Muscle layer of duodenum (tissue), 2 donors: ENCODE measurements around the gene CORO2A.

ENCODE experiments used
- H3K27ac ChIP-seq: one replicate; pipeline ENCODE4 v1.7.0; 2013; ENCODE audit warnings: mild to moderate bottlenecking, low read length
- H3K27me3 ChIP-seq: one replicate; pipeline ENCODE4 v1.7.0; 2013; ENCODE audit warnings: low read depth, mild to moderate bottlenecking, control low read depth, low read length
- H3K36me3 ChIP-seq, 2 donors: one replicate each; pipeline ENCODE4 v1.7.0; 2013; ENCODE audit warnings: low read length in 2 of 2, control low read depth in 1 of 2, mild to moderate bottlenecking in 1 of 2; ENCODE audit not compliant: insufficient read depth in 2 of 2, control insufficient read depth in 1 of 2
- H3K4me1 ChIP-seq, 2 donors: one replicate each; pipeline ENCODE4 v1.7.0; 2013; ENCODE audit warnings: low read length in 2 of 2, mild to moderate bottlenecking in 2 of 2, control low read depth in 1 of 2, moderate library complexity in 1 of 2; ENCODE audit not compliant: insufficient read depth in 2 of 2, control insufficient read depth in 1 of 2
- H3K4me3 ChIP-seq, 2 donors: one replicate each; pipeline ENCODE4 v1.7.0; 2013; ENCODE audit warnings: low read length in 2 of 2, low read depth in 1 of 2, mild to moderate bottlenecking in 1 of 2
- H3K9me3 ChIP-seq, 2 donors: one replicate each; pipeline ENCODE4 v1.7.0; 2013; ENCODE audit warnings: low read length in 2 of 2, control low read depth in 1 of 2, mild to moderate bottlenecking in 1 of 2; ENCODE audit not compliant: control insufficient read depth in 1 of 2
- donor health status: healthy.

CORO2A gene

DNA sequence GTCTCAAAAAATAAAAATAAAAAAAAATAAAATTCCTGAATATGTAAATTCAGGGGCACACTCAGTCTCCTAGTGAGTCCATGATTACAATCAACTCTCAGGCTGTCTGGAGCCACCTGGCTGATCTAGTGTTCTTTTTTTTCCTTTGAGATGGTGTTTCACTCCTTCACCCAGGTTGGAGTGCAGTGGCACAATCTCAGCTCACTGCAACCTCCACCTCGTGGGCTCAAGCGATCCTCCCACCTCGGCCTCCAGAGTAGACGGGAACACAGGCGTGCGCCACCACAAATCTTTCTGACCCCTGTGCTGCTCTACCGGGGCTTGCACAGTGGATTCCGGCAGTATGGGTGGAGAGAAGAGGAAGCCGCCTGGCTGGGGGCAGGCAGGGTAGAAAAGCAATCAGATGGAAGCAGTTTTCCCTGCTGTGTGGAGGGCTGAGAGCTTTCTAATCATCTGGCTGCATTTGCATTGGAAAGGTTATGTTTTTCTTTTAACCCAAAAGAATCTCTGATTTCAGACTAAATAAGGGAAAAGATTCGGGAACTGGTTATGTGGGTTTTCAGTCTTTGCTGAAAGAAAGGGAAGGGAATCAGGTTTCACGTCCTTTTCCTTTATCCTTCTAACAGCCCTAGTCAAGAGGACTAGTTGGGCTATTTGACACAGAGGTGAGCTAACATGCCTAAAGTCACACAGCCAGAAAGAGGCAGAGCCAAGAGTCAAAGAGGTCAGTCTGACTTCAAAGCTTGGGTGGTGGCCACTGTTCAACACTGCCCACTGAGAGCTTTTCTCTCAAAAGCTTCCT, 26.3 kb upstream of the CORO2A start:
- Histone ChIP-seq H3K36me3 (peaks cover 3 to 34% of the 10 kb centered on the region in 2 donors), H3K4me3 (no peak overlapping the region), H3K27me3 (no peaks in the 10 kb centered on the region), H3K27ac (no peak overlapping the region), H3K9me3 (no peaks in the 10 kb centered on the region), H3K4me1 (no peaks in the 10 kb centered on the region)

GRCh38 chr9:98217255-98217654, 24.8 kb upstream of the CORO2A start:
- H3K4me3 ChIP-seq = no peak overlapping the region
- H3K27me3 ChIP-seq = no peaks in the 10 kb centered on the region
- no peaks in the 10 kb centered on the region for H3K4me1 ChIP-seq
- H3K27ac ChIP-seq = no peak overlapping the region
- H3K36me3 ChIP-seq = peaks cover 3 to 43% of the 10 kb centered on the region in 2 donors
- no peaks in the 10 kb centered on the region for H3K9me3 ChIP-seq

- no peak overlapping the region for H3K27ac ChIP-seq
- peaks cover 3 to 43% of the 10 kb centered on the region in 2 donors for H3K36me3 ChIP-seq
- no peaks in the 10 kb centered on the region for H3K4me1 ChIP-seq
- H3K27me3 ChIP-seq = no peaks in the 10 kb centered on the region
- H3K9me3 ChIP-seq = no peaks in the 10 kb centered on the region
- no peak overlapping the region for H3K4me3 ChIP-seq
These were observed 24.0 kb upstream of the CORO2A start for GRCh38 chr9:98216391-98216790.

DNA sequence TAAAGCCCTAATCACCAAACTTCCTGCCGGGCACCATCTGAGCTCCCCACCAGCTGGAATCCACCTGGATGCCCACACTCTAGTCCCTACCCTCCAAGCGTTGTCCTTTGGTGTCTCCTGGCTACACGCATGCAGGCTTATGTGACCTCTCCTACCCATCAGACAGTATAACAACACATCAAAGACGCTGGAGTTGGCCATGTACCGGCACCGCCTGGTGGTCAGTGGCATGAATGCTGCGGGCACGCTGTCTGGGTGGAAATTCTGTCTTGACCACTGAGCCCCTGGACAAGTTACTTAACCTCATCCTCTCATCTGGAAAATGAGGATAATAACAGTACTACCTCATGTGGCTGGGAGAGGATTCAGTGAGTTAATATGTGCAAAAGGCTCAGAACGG, 23.4 kb upstream of the CORO2A start:
- H3K27me3 ChIP-seq = no peaks in the 10 kb centered on the region
- H3K4me1 ChIP-seq = no peaks in the 10 kb centered on the region
- H3K36me3 ChIP-seq = peaks cover 7 to 45% of the 10 kb centered on the region in 2 donors
- no peak overlapping the region for H3K4me3 ChIP-seq
- no peak overlapping the region for H3K27ac ChIP-seq
- no peaks in the 10 kb centered on the region for H3K9me3 ChIP-seq

- peaks cover 7 to 45% of the 10 kb centered on the region in 2 donors for H3K36me3 ChIP-seq
- H3K4me1 ChIP-seq = no peaks in the 10 kb centered on the region
- H3K27ac ChIP-seq = no peak overlapping the region
These were observed 22.8 kb upstream of the CORO2A start for GRCh38 chr9:98215271-98215670.

GRCh38 chr9:98214811-98215210, 22.4 kb upstream of the CORO2A start:
- no peaks in the 10 kb centered on the region for H3K27me3 ChIP-seq
- H3K9me3 ChIP-seq = no peaks in the 10 kb centered on the region
- H3K4me1 ChIP-seq = no peaks in the 10 kb centered on the region
- no peak overlapping the region for H3K4me3 ChIP-seq
- H3K27ac ChIP-seq = no peak overlapping the region
- H3K36me3 ChIP-seq = peaks cover 4 to 42% of the 10 kb centered on the region in 2 donors

More at GRCh38 chr9:98215271-98215670, 22.8 kb upstream of the CORO2A start:
- H3K27me3 ChIP-seq = no peaks in the 10 kb centered on the region
- no peak overlapping the region for H3K4me3 ChIP-seq
- no peaks in the 10 kb centered on the region for H3K9me3 ChIP-seq

GRCh38 chr9:98211260-98211659, 18.8 kb upstream of the CORO2A start:
- no peaks in the 10 kb centered on the region for H3K9me3 ChIP-seq
- H3K36me3 ChIP-seq = peaks cover 8 to 35% of the 10 kb centered on the region in 2 donors
- H3K4me1 ChIP-seq = no peaks in the 10 kb centered on the region
- no peaks in the 10 kb centered on the region for H3K27me3 ChIP-seq
- H3K27ac ChIP-seq = no peak overlapping the region
- H3K4me3 ChIP-seq = no peak overlapping the region

GRCh38 chr9:98210435-98210834, 18.0 kb upstream of the CORO2A start:
- H3K9me3 ChIP-seq = no peaks in the 10 kb centered on the region
- H3K4me1 ChIP-seq = no peaks in the 10 kb centered on the region
- no peaks in the 10 kb centered on the region for H3K27me3 ChIP-seq
- H3K36me3 ChIP-seq = peaks cover 8 to 35% of the 10 kb centered on the region in 2 donors
- no peak overlapping the region for H3K4me3 ChIP-seq
- H3K27ac ChIP-seq = no peak overlapping the region

GRCh38 chr9:98209530-98209929, 17.1 kb upstream of the CORO2A start:
- H3K36me3 ChIP-seq = peaks cover 8 to 30% of the 10 kb centered on the region in 2 donors
- H3K27ac ChIP-seq = no peak overlapping the region
- no peaks in the 10 kb centered on the region for H3K9me3 ChIP-seq
- no peaks in the 10 kb centered on the region for H3K4me1 ChIP-seq
- H3K4me3 ChIP-seq = no peak overlapping the region
- no peaks in the 10 kb centered on the region for H3K27me3 ChIP-seq

- peaks cover 8 to 30% of the 10 kb centered on the region in 2 donors for H3K36me3 ChIP-seq
- no peak overlapping the region for H3K27ac ChIP-seq
- H3K27me3 ChIP-seq = no peaks in the 10 kb centered on the region
- no peaks in the 10 kb centered on the region for H3K4me1 ChIP-seq
- H3K4me3 ChIP-seq = no peak overlapping the region
- no peaks in the 10 kb centered on the region for H3K9me3 ChIP-seq
These were observed 16.2 kb upstream of the CORO2A start for GRCh38 chr9:98208635-98209034.

DNA sequence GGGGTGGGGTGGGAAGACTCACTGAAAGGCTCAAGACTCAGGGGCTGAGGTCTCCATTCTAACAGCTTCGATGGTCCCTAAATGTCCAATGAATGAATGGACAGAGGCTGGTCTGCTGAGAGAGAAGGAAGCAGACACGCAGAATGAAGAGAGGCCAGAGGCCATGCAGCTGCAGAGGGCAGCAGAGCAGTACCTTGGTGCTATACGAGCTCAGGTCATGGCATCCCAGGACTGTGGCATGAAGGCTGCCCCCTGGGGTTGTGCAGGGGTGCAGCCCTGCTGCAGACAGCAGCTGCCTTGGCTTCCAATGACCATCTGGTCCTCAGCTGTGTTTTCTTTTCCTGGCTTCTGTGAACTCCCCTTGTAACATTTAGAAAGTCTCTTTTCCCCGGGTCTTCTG, 15.2 kb upstream of the CORO2A start:
- no peak overlapping the region for H3K4me3 ChIP-seq
- H3K27me3 ChIP-seq = no peaks in the 10 kb centered on the region
- no peaks in the 10 kb centered on the region for H3K9me3 ChIP-seq
- H3K4me1 ChIP-seq = no peaks in the 10 kb centered on the region
- peaks cover 8 to 22% of the 10 kb centered on the region in 2 donors for H3K36me3 ChIP-seq
- no peak overlapping the region for H3K27ac ChIP-seq

- H3K36me3 ChIP-seq = peaks cover 8 to 22% of the 10 kb centered on the region in 2 donors
- no peak overlapping the region for H3K27ac ChIP-seq
- H3K4me3 ChIP-seq = no peak overlapping the region
- no peaks in the 10 kb centered on the region for H3K9me3 ChIP-seq
- no peaks in the 10 kb centered on the region for H3K4me1 ChIP-seq
- H3K27me3 ChIP-seq = no peaks in the 10 kb centered on the region
These were observed 14.3 kb upstream of the CORO2A start for GRCh38 chr9:98206754-98207153.
